DND-41 (cell line): Measurements from ENCODE around the gene NUTM1.

Experiments
- ATAC-seq: fragments of 200-7000 bp; cut with Tn5 transposase; 3 replicates; pipeline ENCODE4 v1.9.1; 2021; ENCODE audit warnings: low read depth; ENCODE audit not compliant: insufficient read depth
- DNase-seq: peaks from one replicate; pipeline ENCODE4 v3.0.0-alpha.2; 2020
- H2AFZ ChIP-seq: 2 replicates; pipeline ENCODE4 v1.6.0; 2012; ENCODE audit warnings: low read depth, low read length
- H3K27ac ChIP-seq: 2 replicates; pipeline ENCODE4 v1.5.1; 2012; ENCODE audit warnings: low read length, inconsistent platforms
- H3K27me3 ChIP-seq: fragments of 200-600 bp; sonication (generic); 2 replicates; pipeline ENCODE4 v1.6.0; 2012; ENCODE audit warnings: low read length, mild to moderate bottlenecking, inconsistent platforms; ENCODE audit not compliant: insufficient read depth, poor library complexity
- H3K36me3 ChIP-seq: 2 replicates; pipeline ENCODE4 v1.5.1; 2012; ENCODE audit warnings: low read length, inconsistent platforms; ENCODE audit not compliant: insufficient read depth
- H3K4me1 ChIP-seq: 2 replicates; pipeline ENCODE4 v1.5.1; 2012; ENCODE audit warnings: mild to moderate bottlenecking, low read length; ENCODE audit not compliant: insufficient read depth
- H3K4me2 ChIP-seq: 2 replicates; pipeline ENCODE4 v1.6.0; 2012; ENCODE audit warnings: mild to moderate bottlenecking, moderate library complexity, low read length, inconsistent platforms; ENCODE audit not compliant: insufficient read depth
- H3K4me3 ChIP-seq, 2 experiments: fragments of 200-600 bp in 1 of 2; shearing (Covaris generic) in 1 of 2; 2 replicates each; pipeline ENCODE4 v1.5.1; 2012 to 2016; ENCODE audit warnings: inconsistent platforms in 2 of 2, low read length in 2 of 2, mild to moderate bottlenecking in 2 of 2, low read depth in 1 of 2, moderate library complexity in 1 of 2
- H3K79me2 ChIP-seq: 2 replicates; pipeline ENCODE4 v1.6.0; 2012; ENCODE audit warnings: low read length, inconsistent platforms; ENCODE audit not compliant: insufficient read depth
- H3K9ac ChIP-seq: 2 replicates; pipeline ENCODE4 v1.6.0; 2012; ENCODE audit warnings: low read depth, mild to moderate bottlenecking, inconsistent platforms, low read length, moderate library complexity
- H3K9me3 ChIP-seq: 2 replicates; pipeline ENCODE4 v1.5.1; 2012; ENCODE audit warnings: low read length, moderate library complexity, mild to moderate bottlenecking, inconsistent platforms; ENCODE audit not compliant: insufficient read depth, severe bottlenecking
- H4K20me1 ChIP-seq: 2 replicates; pipeline ENCODE4 v1.6.0; 2012; ENCODE audit warnings: low read length; ENCODE audit not compliant: insufficient read depth
- CTCF ChIP-seq: IDR thresholded peaks from 2 replicates; pipeline ENCODE4 v1.5.1; 2012; ENCODE audit warnings: borderline replicate concordance, low read length, moderate library complexity, mild to moderate bottlenecking; ENCODE audit not compliant: poor library complexity, severe bottlenecking; ENCODE audit errors: extremely low read depth
- EZH2 ChIP-seq: IDR thresholded peaks from 3 replicates; pipeline ENCODE4 v1.6.1; 2012; ENCODE audit warnings: borderline replicate concordance, low read depth, mild to moderate bottlenecking, moderate library complexity, low read length, inconsistent platforms; ENCODE audit not compliant: severe bottlenecking

NUTM1 gene

GRCh38 chr15:34325368-34325767, 17.7 kb upstream of the NUTM1 start:
- Histone ChIP-seq H3K36me3 (no peaks in the 10 kb centered on the region), H3K4me3 (no peak overlapping the region), H3K79me2 (no peaks in the 10 kb centered on the region), H3K27me3 (no peaks in the 10 kb centered on the region), H3K9me3 (no peaks in the 10 kb centered on the region), H3K4me2 (no peak overlapping the region), H3K4me1 (no peaks in the 10 kb centered on the region), H2AFZ (no peak overlapping the region), H4K20me1 (no peaks in the 10 kb centered on the region), H3K27ac (no peak overlapping the region), H3K9ac (no peak overlapping the region)
- ATAC-seq (no peak), DNase-seq (no peak)
- TF ChIP-seq EZH2: no peak
- TF ChIP-seq CTCF: no peak

GRCh38 chr15:34327906-34328305, 15.2 kb upstream of the NUTM1 start:
- no peak overlapping the region for H3K9ac ChIP-seq
- no peak for ATAC-seq
- no peak overlapping the region for H3K4me2 ChIP-seq

GRCh38 chr15:34329006-34329405, 14.1 kb upstream of the NUTM1 start:
- ATAC-seq (no peak), DNase-seq (no peak)
- no peaks in the 10 kb centered on the region for H3K9me3 ChIP-seq
- H3K36me3 ChIP-seq: no peaks in the 10 kb centered on the region
- no peak overlapping the region for H3K9ac ChIP-seq
- TF ChIP-seq EZH2: no peak
- no peak for TF ChIP-seq CTCF
- no peak overlapping the region for H3K27ac ChIP-seq
- peaks cover 4% of the 10 kb centered on the region; the same call in 1 of the 2 replicates for H3K79me2 ChIP-seq
- H3K4me3 ChIP-seq: no peak overlapping the region
- H3K4me2 ChIP-seq: no peak overlapping the region
- H3K27me3 ChIP-seq: no peaks in the 10 kb centered on the region
- H2AFZ ChIP-seq: no peak overlapping the region
- peaks cover 8% of the 10 kb centered on the region for H3K4me1 ChIP-seq
- no peaks in the 10 kb centered on the region for H4K20me1 ChIP-seq

More at GRCh38 chr15:34327906-34328305, 15.2 kb upstream of the NUTM1 start:
- Histone ChIP-seq H3K4me3 (no peak overlapping the region), H4K20me1 (no peaks in the 10 kb centered on the region), H3K36me3 (no peaks in the 10 kb centered on the region), H3K79me2 (no peaks in the 10 kb centered on the region), H3K4me1 (0 out of 2 replicates have a peak, but pooled peaks cover 5% of the 10 kb centered on the region), H3K9me3 (no peaks in the 10 kb centered on the region), H2AFZ (no peak overlapping the region), H3K27ac (no peak overlapping the region), H3K27me3 (no peaks in the 10 kb centered on the region)
- TF ChIP-seq EZH2 (no peak), CTCF (no peak)
- DNase-seq: no peak

GRCh38 chr15:34330279-34330678, 12.8 kb upstream of the NUTM1 start:
- Histone ChIP-seq H3K27ac (no peak overlapping the region), H3K79me2 (peaks cover 8% of the 10 kb centered on the region), H2AFZ (no peak overlapping the region), H3K36me3 (no peaks in the 10 kb centered on the region), H3K9ac (no peak overlapping the region), H3K4me3 (no peak overlapping the region), H3K4me1 (peaks cover 21% of the 10 kb centered on the region), H3K9me3 (no peaks in the 10 kb centered on the region), H3K27me3 (no peaks in the 10 kb centered on the region), H3K4me2 (no peak overlapping the region), H4K20me1 (no peaks in the 10 kb centered on the region)
- DNase-seq: no peak
- TF ChIP-seq EZH2 (no peak), CTCF (no peak)
- ATAC-seq: no peak
